Psoas muscle (tissue), 8 donors: Measurements from ENCODE around the gene GLI3. TPM values are rescaled to one million over a fixed set of nuclear protein-coding genes. Genes with fewer than 3 reads are reported as not detected.
A peak's percentile ranks its signal among the peaks of the same experiment; 100 is the strongest.

Source experiments
- ATAC-seq, 4 donors: fragments of 200-7000 bp; cut with Tn5 transposase; one replicate each; pipeline ENCODE4 v1.9.1; 2020; ENCODE audit warnings: moderate library complexity in 3 of 4, mild to moderate bottlenecking in 2 of 4
- DNase-seq, 2 donors: peaks; one replicate each; pipeline ENCODE4 v3.0.0-alpha.2; 2020
- H3K27ac ChIP-seq: fragments of 200-600 bp; one replicate; pipeline ENCODE4 v1.8.0; 2022
- H3K27me3 ChIP-seq, 3 donors: fragments of 200-600 bp in 1 of 3; one replicate each; pipeline versions ENCODE4 v1.6.1 to v1.8.0; 2013 to 2022; ENCODE audit warnings: low read length in 2 of 3, mild to moderate bottlenecking in 2 of 3, moderate library complexity in 1 of 3; ENCODE audit not compliant: insufficient read depth in 3 of 3
- H3K36me3 ChIP-seq, 2 donors: fragments of 200-600 bp in 1 of 2; one replicate each; pipeline versions ENCODE4 v1.6.1 to v1.8.0; 2013 to 2022; ENCODE audit warnings: low read depth in 1 of 2, mild to moderate bottlenecking in 1 of 2, moderate library complexity in 1 of 2; ENCODE audit not compliant: insufficient read depth in 1 of 2
- H3K4me1 ChIP-seq: fragments of 200-600 bp; one replicate; pipeline ENCODE4 v1.8.0; 2022
- H3K4me3 ChIP-seq: fragments of 200-600 bp; one replicate; pipeline ENCODE4 v1.8.0; 2022; ENCODE audit warnings: mild to moderate bottlenecking
- H3K9me3 ChIP-seq: fragments of 200-600 bp; one replicate; pipeline ENCODE4 v1.8.0; 2022
- CTCF ChIP-seq: fragments of 200-600 bp; IDR thresholded peaks from one replicate; pipeline ENCODE4 v1.8.0; 2022; ENCODE audit warnings: antibody characterized with exemption
- WGBS, 3 donors: extraction: QIAGEN DNeasy Blood & Tissue Kit; methylation state at CpG; one replicate each; pipeline versions ENCODE4 v1.1.6 to v1.1.7; 2013; 5-methylcytosine and 5-hydroxymethylcytosine counted together
- intact Hi-C, 2 donors: fragments of 100-400 bp; cut with DNase I; formaldehyde crosslinking; loops; one replicate each; pipeline versions ENCODE4 v1.11.0 to v1.14.2; 2022
- polyA plus RNA-seq, 3 donors: library from polyadenylated mRNA; stranded (reverse); fragments of 200-250 nt; gene quantifications; one replicate each; pipeline ENCODE4 v1.2.3, GENCODE V29; 2013
- total RNA-seq, 4 donors: library from RNA; stranded (reverse); fragmentation: NEBNext Ultra II Directional in 2 of 4; extraction: Animal tissue kit (Norgen Biotek cat#: 25700) in 2 of 4; gene quantifications; one replicate each; pipeline versions ENCODE4 v1.2.1 to v1.2.4, GENCODE V29; 2021 to 2023
- donor health status: healthy with polysubstance abuse.
- donor health status: DM: no; HTN: no; CAD: no; lungs with moderate emphysema.
- donor health status: Bipolar disorder and iron deficiency.
- donor health status: healthy.
- donor health status: DM: yes; HTN: yes; CAD: no.
- donor health status: DM: no; HTN: no; CAD: no.
- donor health status: DM: no; HTN: no; CAD: no.
- donor health status: DM: yes; HTN: yes; CAD: no.

GLI3 gene
- total and polyA plus RNA-seq, 7 donors, result 0.24 to 4.9 (median 3.2) TPM

- H3K27me3 ChIP-seq, result no peaks in the 10 kb centered on the region
- intact Hi-C loops, result no loop called here
- no peaks in the 10 kb centered on the region for H3K4me1 ChIP-seq
- TF ChIP-seq CTCF, result no peak
- H3K27ac ChIP-seq, result no peak overlapping the region
- ATAC-seq, result no peak
- no peak for DNase-seq
- peaks cover 0 to 3% of the 10 kb centered on the region in 2 donors for H3K36me3 ChIP-seq
- WGBS, 3 donors, result 95 to 99% (median 97%) methylated on average over 3 of the region's 3 CpGs
- H3K9me3 ChIP-seq, result peaks cover 5% of the 10 kb centered on the region
- H3K4me3 ChIP-seq, result no peak overlapping the region
Measured at GRCh38 chr7:42016517-42016916, 220.5 kb downstream of the GLI3 start.

GRCh38 chr7:42014625-42015618 is 222.1 kb downstream of the GLI3 start:
- no peaks in the 10 kb centered on the region for H3K27me3 ChIP-seq
- intact Hi-C loops, result no loop called here
- peaks cover 0 to 3% of the 10 kb centered on the region in 2 donors for H3K36me3 ChIP-seq
- TF ChIP-seq CTCF, result peak; percentile 58
- no peaks in the 10 kb centered on the region for H3K4me1 ChIP-seq
- DNase-seq (no peak), ATAC-seq (no peak)
- peaks cover 5% of the 10 kb centered on the region for H3K9me3 ChIP-seq
- WGBS, 3 donors, result 71 to 76% (median 73%) methylated on average over 9 of the region's 9 CpGs
- no peak overlapping the region for H3K4me3 ChIP-seq
- H3K27ac ChIP-seq, result no peak overlapping the region

- Histone ChIP-seq H3K4me3 (no peak overlapping the region), H3K27ac (no peak overlapping the region), H3K36me3 (peaks cover 0 to 3% of the 10 kb centered on the region in 2 donors), H3K27me3 (no peaks in the 10 kb centered on the region), H3K4me1 (no peaks in the 10 kb centered on the region), H3K9me3 (peaks cover 5% of the 10 kb centered on the region)
- ATAC-seq (no peak), DNase-seq (no peak)
- intact Hi-C loops, result no loop called here
- no peak for TF ChIP-seq CTCF
- 94 to 96% (median 94%) methylated on average over 5 of the region's 5 CpGs for WGBS, 3 donors
Measured at GRCh38 chr7:42012786-42013360, 224.1 kb downstream of the GLI3 start.

GRCh38 chr7:42012313-42012712 is 224.7 kb downstream of the GLI3 start:
- 88 to 94% (median 92%) methylated on average over 3 of the region's 3 CpGs for WGBS, 3 donors
- H3K36me3 ChIP-seq, result peaks cover 0 to 3% of the 10 kb centered on the region in 2 donors
- no peak overlapping the region for H3K27ac ChIP-seq
- ATAC-seq (no peak), DNase-seq (no peak)
- no peak overlapping the region for H3K4me3 ChIP-seq
- intact Hi-C loops, result no loop called here
- no peaks in the 10 kb centered on the region for H3K4me1 ChIP-seq
- H3K9me3 ChIP-seq, result peaks cover 5% of the 10 kb centered on the region
- no peaks in the 10 kb centered on the region for H3K27me3 ChIP-seq
- no peak for TF ChIP-seq CTCF
